Pericardium fibroblast (primary cell): ENCODE data around the gene TOR1A. TPM values are rescaled to one million over a fixed set of nuclear protein-coding genes. Genes with fewer than 3 reads are reported as not detected.

Experiments
- total RNA-seq: library from RNA; depleted of rRNA; stranded (reverse); fragments of >200 nt; gene quantifications from 2 replicates; pipeline ENCODE4 v1.2.3, GENCODE V29; 2015

Gene TOR1A
- 53.1 and 56.8 TPM in 2 replicates for total RNA-seq

GRCh38 chr9:129823935-129824601 lies at the start of gene TOR1A:
Gene TOR1A, minus strand, starts transcription at chr9:129824136. Its CDS starts 51 bp downstream, at chr9:129824085.

GRCh38 chr9:129835128-129835859 lies 11.4 kb upstream of the TOR1A start, which contains the start of the genes C9orf78 and USP20:
Gene C9orf78, minus strand, starts transcription at chr9:129835275. Its CDS starts 54 bp downstream, at chr9:129835221.
Gene USP20, plus strand, starts transcription at chr9:129835458. Its CDS starts 17,098 bp downstream, at chr9:129852556.

GRCh38 chr9:129802833-129803675 lies 20.9 kb downstream of the TOR1A start, which contains the start of gene TOR1B:
Gene TOR1B, plus strand, starts transcription at chr9:129803184. Its CDS starts 29 bp downstream, at chr9:129803213.

Other genes starting within 250 kb of the TOR1A start
- not detected in 2 replicates for gene C9orf50, start 203.0 kb downstream of the TOR1A start, total RNA-seq
- 26.1 and 27.9 TPM in 2 replicates for gene NTMT1, start 198.0 kb downstream of the TOR1A start, total RNA-seq
- gene ASB6, start 182.0 kb downstream of the TOR1A start, total RNA-seq = 15.1 and 15.2 TPM in 2 replicates
- 4.8 and 14.3 TPM in 2 replicates for gene PRRX2, start 158.5 kb downstream of the TOR1A start, total RNA-seq
- 13.8 and 15.5 TPM in 2 replicates for gene PTGES, start 71.1 kb downstream of the TOR1A start, total RNA-seq
- 20.0 and 23.9 TPM in 2 replicates for gene TOR1B, start 21.0 kb downstream of the TOR1A start, total RNA-seq
- gene C9orf78, start 11.1 kb upstream of the TOR1A start, total RNA-seq = 35.2 and 40.5 TPM in 2 replicates
- 8.1 and 15.2 TPM in 2 replicates for gene USP20, start 11.3 kb upstream of the TOR1A start, total RNA-seq
- gene FNBP1, start 219.1 kb upstream of the TOR1A start, total RNA-seq = 21.3 and 31.7 TPM in 2 replicates
- 22.1 and 24.3 TPM in 2 replicates for gene GPR107, start 229.8 kb upstream of the TOR1A start, total RNA-seq